Measurements from ENCODE around the gene ITGB4. TPM values are rescaled to one million over a fixed set of nuclear protein-coding genes. Genes with fewer than 3 reads are reported as not detected.

The ITGB4 gene
- total and polyA plus RNA-seq, 2 of the 13 experiments (the other 11 are each of a cell fraction or from before 2014, with no cell fraction given) = 6.9 to 14.5 TPM

DNA sequence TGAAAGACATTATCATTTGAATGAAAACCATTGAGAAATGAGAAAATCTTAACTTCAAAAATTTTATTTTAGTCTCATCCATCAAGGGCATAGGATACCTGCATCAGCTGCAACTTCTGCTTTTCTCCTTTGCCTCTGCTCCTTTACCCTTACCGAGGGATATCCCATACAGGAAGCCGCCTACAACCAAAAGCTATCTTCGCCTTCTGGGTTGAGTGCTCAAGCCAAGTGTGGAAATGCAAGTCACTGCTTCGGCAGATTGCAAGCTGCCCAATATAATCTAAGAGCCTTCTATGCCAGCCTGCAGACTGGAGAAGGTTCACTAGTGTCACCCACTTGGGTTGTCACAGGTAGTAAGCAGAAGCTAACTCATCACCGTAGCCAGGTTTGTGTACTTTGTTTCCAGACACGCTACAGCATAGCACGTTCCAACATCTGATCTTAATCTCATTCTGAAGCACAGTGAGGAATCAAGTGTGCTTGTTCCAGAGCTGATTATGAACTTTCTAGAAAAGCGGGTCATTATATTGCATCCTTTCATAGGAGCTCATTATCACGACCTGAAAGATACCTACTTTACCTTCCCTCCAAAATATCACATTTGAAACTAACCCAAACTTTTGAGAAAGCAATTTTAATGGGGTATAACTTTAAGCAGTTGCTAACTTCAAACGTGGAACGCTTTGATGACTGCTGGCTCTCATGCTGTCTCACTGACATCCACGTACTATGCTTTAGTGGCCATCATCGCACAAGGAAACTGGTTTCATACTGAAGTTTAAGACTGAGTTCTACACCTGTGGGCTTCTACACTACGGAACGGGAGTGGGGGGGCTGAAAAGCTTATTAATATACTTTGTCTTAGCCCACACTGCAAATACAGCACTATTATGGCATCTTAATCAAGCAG lies 55.4 kb downstream of the ITGB4 start (continued):
- TF ChIP-seq, protein P1, sequence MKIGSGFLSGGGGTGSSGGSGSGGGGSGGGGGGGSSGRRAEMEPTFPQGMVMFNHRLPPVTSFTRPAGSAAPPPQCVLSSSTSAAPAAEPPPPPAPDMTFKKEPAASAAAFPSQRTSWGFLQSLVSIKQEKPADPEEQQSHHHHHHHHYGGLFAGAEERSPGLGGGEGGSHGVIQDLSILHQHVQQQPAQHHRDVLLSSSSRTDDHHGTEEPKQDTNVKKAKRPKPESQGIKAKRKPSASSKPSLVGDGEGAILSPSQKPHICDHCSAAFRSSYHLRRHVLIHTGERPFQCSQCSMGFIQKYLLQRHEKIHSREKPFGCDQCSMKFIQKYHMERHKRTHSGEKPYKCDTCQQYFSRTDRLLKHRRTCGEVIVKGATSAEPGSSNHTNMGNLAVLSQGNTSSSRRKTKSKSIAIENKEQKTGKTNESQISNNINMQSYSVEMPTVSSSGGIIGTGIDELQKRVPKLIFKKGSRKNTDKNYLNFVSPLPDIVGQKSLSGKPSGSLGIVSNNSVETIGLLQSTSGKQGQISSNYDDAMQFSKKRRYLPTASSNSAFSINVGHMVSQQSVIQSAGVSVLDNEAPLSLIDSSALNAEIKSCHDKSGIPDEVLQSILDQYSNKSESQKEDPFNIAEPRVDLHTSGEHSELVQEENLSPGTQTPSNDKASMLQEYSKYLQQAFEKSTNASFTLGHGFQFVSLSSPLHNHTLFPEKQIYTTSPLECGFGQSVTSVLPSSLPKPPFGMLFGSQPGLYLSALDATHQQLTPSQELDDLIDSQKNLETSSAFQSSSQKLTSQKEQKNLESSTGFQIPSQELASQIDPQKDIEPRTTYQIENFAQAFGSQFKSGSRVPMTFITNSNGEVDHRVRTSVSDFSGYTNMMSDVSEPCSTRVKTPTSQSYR (CRISPR knock-in tag; IDR thresholded peaks at IDR 0.05; ENCODE audit: borderline replicate concordance) = no peak
- TF ChIP-seq ELF4 (CRISPR knock-in tag; IDR thresholded peaks at IDR 0.05; ENCODE audit: borderline replicate concordance) (no peak), ZNF510 (CRISPR knock-in tag; IDR thresholded peaks at IDR 0.05; ENCODE audit: low read depth) (no peak), ZSCAN21 (CRISPR knock-in tag; IDR thresholded peaks at IDR 0.05; ENCODE audit: borderline replicate concordance) (no peak), ZNF253 (CRISPR knock-in tag; IDR thresholded peaks at IDR 0.05; ENCODE audit: borderline replicate concordance) (no peak), SSRP1 (CRISPR knock-in tag; IDR thresholded peaks at IDR 0.05) (peak; percentile 61), PAF1 (CRISPR knock-in tag; IDR thresholded peaks at IDR 0.05) (peak; percentile 90; the same call in 1 of the 2 replicates), PHF8 (CRISPR knock-in tag; IDR thresholded peaks at IDR 0.05) (peak; percentile 15; the same call in 1 of the 2 replicates), AKAP8 (CRISPR knock-in tag; IDR thresholded peaks at IDR 0.05) (no peak), ZNF205 (CRISPR knock-in tag; IDR thresholded peaks at IDR 0.05) (no peak), NFE2L2 (IDR thresholded peaks at IDR 0.05; ENCODE audit: low read length) (peak; percentile 46; the same call in 1 of the 2 replicates), CEBPG (CRISPR knock-in tag; IDR thresholded peaks at IDR 0.05) (no peak), GABPB1 (CRISPR knock-in tag; IDR thresholded peaks at IDR 0.05) (no peak), ZBTB38 (CRISPR knock-in tag; IDR thresholded peaks at IDR 0.05) (no peak), SIN3A (IDR thresholded peaks at IDR 0.05; ENCODE audit: borderline replicate concordance, low read depth, low read length) (no peak), SIN3B (IDR thresholded peaks at IDR 0.05; ENCODE audit: low read length) (no peak), HMG20A (CRISPR knock-in tag; IDR thresholded peaks at IDR 0.05; ENCODE audit: borderline replicate concordance) (no peak), BORCS8-MEF2B (CRISPR knock-in tag; IDR thresholded peaks at IDR 0.05) (no peak)
- TF ChIP-seq, protein P2, sequence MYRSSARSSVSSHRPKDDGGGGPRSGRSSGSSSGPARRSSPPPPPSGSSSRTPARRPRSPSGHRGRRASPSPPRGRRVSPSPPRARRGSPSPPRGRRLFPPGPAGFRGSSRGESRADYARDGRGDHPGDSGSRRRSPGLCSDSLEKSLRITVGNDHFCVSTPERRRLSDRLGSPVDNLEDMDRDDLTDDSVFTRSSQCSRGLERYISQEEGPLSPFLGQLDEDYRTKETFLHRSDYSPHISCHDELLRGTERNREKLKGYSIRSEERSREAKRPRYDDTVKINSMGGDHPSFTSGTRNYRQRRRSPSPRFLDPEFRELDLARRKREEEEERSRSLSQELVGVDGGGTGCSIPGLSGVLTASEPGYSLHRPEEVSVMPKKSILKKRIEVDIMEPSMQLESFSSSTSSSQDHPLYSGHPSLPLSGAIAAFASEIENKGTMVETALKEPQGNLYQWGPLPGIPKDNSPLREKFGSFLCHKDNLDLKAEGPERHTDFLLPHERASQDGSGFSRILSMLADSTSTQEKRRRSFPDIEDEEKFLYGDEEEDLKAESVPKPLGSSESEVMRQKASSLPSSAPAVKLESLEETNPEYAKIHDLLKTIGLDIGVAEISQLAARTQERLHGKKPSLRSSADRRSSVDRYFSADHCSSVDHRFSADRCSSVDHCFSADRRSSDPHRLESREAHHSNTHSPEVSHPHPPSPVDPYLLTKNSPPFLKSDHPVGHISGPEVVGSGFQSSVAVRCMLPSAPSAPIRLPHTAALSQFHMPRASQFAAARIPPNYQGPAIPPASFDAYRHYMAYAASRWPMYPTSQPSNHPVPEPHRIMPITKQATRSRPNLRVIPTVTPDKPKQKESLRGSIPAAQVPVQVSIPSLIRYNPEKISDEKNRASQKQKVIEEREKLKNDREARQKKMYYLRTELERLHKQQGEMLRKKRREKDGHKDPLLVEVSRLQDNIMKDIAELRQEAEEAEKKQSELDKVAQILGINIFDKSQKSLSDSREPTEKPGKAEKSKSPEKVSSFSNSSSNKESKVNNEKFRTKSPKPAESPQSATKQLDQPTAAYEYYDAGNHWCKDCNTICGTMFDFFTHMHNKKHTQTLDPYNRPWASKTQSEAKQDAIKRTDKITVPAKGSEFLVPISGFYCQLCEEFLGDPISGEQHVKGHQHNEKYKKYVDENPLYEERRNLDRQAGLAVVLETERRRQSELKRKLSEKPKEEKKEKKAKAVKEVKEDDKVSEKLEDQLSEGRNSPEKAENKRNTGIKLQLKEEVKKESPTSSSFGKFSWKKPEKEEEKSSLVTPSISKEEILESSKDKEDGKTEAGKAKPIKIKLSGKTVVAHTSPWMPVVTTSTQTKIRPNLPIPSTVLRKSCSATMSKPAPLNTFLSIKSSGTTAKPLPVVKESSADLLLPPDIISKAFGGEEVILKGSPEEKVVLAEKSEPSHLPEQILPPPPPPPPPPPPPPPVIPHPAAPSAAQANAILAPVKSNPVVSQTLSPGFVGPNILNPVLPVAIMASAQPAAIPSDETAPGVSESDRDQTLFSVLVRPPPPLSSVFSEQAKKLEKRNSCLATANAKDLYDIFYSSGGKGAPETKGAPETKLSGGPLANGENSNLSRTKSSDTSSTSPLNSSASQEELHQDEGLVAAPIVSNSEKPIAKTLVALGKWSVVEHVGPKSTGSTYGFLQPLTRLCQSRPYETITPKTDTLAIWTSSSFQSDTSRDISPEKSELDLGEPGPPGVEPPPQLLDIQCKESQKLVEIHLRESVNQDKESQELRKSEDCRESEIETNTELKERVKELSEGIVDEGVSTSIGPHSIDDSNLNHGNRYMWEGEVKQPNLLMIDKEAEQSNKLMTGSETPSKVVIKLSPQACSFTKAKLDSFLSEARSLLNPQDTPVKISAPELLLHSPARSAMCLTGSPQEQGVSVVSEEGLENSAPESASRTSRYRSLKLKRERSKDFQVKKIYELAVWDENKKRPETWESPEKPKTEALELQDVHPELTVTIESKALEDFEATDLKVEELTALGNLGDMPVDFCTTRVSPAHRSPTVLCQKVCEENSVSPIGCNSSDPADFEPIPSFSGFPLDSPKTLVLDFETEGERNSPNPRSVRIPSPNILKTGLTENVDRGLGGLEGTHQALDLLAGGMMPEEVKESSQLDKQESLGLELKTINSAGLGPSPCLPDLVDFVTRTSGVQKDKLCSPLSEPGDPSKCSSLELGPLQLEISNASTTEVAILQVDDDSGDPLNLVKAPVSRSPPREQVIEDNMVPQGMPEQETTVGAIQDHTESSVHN (CRISPR knock-in tag; IDR thresholded peaks at IDR 0.05) = no peak
